Measurements from ENCODE around the gene NEMP1.

- TF ChIP-seq GATA2 (IDR thresholded peaks at IDR 0.05; ENCODE audit: low read depth, low read length) (no peak), GATA3 (IDR thresholded peaks at IDR 0.05; ENCODE audit: low read depth, low read length) (no peak)
Measured at GRCh38 chr12:57029457-57029856, 49.1 kb downstream of the NEMP1 start.
